Fibroblast of skin of back (primary cell): Measurements from ENCODE around the gene METTL6.
A peak's percentile ranks its signal among the peaks of the same experiment; 100 is the strongest.
"Not testable (repeated sequence)": the region's sequence is repeated elsewhere in the genome, so short reads cannot be mapped to it uniquely, and the experiment has no call there.

ENCODE experiments used
- DNase-seq: peaks from one replicate; pipeline ENCODE4 v3.0.0-alpha.2; 2013

METTL6 gene

DNA sequence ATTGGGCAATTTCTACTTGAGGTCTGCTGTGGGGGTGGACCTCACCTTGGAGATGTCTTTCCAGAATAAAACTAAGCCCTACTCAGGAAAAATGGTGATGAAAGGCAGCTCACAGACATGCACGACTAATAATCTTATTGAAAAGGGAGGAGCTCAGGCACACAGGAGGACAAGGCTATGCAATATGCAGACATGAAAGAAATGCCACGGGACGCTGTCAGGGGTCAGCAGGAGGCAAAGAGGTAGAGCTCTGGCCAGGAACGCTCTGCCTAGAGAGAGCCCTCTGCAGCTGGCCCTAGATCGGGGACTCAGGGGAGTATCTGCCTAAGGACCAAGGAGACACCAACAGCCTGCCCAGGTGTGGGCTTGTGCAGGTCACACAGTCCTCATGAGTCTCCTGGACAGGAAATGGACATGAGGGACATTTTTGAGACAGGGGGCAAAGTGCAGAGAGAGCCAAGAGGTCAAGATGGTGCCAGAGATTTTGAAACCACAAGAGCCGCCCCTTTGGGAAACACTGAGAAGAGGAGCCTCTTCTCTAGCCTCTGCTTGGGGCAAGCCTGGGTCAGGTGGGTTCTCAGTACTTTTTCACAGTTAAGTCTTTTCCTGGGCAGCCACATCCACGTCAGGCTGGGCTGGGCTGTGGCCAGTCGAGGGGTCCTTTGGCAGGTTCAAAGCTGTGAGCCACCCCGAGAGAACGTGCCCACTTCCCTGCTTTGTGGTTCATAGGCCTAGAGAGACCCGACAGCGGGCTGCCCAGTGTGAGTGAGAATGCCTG is 23.3 kb upstream of the METTL6 start:
- DNase-seq = no peak

DNA sequence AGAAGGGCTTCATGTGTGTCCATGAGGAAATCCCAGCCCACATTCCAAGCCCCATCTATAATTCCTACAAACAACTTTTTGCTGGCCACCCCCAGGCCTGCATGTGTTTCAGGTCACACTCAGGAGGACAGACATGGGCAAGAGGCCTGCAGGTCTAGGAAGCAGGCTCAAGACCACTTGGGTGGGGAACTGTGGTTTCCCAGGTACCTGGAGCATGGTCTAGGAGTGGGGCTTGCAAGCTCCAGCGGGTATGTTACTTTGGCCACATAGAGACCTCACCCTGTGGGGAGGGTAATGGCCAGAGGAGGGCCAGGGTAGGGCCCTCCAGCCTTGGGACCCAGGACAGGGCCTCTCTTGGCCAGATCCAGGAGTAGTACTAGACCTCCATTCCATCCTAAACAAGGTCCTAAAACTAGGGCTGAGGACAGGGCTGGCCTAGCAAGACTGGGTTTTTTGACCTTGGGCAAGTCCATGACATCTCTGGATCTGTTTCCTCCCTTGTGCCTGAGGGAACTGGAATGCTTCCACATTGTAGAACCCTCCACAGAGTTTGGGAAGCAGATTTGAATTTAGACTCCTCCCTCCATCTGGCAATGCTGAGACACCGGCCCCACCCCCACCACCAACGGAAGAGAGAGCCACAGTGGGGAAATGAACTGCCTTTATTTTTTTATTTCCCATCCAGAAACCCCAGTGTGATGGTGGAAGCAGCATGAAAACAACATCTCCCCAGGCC is 22.3 kb upstream of the METTL6 start:
- no peak for DNase-seq

DNA sequence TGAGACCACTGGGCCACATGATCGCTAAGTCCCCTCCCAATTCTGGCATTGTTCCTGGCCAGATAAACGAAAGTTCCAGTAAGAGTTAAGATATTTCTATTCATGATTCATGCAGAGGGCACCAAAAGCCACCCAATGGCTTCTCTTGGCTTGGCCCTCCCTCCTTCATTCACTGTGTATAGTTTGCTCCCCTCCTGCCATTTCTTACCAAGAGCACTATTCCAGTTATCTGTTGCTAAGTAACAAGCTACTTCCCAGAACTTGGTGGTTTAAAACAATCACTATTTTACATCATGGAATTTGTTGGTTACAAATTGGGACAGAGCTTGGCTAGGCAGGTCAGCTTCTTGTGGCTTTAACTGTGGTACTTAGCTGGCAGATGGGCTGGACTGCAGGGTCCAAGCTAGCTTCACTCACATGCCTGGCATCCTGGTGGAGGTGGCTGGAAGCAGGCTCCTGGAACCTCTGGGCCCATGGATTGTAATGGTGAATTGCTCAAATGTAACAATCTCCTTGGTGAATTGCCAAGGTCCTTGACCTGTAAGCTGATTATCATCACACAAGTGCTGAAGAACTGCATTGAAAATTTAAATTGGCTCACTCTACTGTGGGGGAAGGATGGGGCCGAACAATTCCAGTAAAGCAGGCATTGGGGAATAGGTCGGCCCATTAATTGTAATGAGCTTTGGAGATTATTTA is 16.6 kb upstream of the METTL6 start:
- DNase-seq = no peak

DNA sequence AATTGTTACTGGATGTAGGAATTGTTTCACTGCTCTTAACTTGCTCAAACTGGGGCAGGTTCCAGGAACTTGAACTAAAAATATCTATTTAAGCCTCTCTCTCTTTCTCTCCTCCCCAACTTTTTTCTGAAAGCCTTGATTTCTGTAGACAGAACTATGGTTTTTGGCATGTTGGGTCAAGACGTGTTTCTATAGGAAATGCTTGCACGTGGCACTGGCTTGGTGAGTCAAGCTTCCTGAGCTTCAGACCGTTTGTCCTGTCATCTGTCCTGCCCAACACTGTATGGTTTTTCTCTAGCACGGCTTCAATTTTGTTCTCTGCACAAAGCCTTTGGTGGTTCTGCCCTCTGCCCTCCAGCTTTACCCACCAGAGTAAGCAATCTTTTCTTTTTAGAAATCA is 13.5 kb upstream of the METTL6 start:
- no peak for DNase-seq

DNA sequence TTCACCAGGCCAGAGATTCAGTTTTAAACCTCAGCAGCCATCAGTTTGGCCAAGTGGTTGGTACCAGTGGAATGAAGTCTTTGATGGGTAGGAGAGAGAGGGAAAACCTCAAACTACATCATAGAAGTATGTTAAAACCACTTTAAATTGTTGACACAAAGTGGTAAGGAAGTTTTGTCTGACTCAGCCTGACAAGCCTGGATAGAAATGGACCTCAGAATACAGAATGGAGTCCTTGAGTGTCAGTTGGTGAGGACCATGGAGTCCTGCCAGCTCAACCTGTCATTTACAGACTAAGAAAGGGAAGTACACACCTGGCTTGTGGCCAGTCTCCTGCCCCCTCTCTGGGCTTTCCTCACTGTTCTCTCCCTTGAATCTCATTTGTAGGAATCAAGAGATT is 12.1 kb upstream of the METTL6 start:
- peak; percentile 9 for DNase-seq

DNA sequence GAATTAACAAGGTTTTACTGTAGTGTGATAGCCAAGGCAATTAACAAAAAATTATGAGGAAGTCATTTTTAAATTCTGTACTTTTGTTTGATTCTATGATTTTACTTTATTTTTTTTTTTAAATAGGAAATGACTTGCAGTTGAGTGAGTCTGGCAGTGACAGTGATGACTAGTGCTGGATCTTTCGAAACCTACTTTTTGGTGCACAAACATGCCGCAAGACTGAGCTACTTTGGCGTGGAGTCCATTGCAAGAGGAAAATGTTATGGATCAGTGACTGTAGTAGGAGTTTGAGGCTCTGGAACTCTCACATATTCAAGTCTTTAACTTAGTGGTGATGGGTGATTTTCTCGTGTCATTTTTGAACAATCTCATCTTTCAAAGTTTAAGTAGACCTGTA is 11.6 kb upstream of the METTL6 start:
- no peak for DNase-seq

DNA sequence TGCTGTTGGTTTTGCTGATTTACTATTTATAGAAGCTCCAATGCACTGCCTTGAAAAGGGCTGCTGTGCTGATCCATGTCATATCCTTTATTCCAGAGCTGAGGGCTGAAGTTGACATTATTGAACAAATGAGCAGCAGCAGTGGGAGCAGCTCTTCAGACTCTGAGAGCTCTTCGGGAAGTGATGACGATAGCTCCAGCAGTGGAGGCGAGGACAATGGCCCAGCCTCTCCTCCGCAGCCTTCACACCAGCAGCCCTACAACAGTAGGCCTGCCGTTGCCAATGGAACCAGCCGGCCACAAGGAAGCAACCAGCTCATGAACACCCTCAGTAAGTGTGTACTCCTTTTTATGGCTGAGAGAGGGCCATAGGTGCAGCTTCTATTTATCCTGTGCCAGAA is 8.9 kb upstream of the METTL6 start:
- DNase-seq = no peak

DNA sequence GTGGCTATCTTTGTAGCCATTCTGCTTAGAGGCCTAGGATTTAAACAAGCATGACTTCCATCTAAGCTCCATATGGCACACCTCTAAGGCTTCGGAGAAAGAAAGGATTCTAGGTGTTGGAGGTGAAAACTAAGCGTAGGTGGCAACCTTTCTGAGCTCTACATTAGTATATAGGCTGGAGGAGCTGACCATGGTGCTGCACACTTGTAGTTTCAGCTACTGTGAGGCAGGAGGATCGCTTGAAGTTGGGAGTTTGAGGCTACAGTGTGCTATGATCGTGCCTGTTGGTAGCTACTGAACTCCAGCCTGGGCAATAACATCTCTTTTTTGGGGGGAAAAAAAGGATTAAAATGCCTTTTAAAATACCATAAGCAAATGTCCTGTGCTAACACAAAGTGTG is 7.4 kb upstream of the METTL6 start:
- no peak for DNase-seq

DNA sequence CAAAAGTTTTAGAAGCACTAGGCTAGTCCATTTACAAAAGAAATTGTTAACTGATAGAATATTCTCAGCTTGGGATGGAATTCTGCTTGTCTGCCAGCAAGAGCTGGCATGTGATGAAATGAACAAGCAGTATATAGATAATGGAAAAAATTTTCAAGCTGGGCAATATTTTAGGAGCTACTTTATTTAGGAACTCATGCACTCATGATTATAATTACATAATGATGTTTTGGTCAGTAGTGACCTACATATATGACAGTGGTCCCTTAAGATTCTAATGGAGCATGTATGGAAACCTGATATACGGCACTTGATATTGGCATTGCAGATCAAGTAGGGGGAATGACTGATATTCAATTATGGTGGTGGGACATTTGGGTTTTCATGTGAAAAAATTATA is 6.2 kb upstream of the METTL6 start:
- no peak for DNase-seq

DNA sequence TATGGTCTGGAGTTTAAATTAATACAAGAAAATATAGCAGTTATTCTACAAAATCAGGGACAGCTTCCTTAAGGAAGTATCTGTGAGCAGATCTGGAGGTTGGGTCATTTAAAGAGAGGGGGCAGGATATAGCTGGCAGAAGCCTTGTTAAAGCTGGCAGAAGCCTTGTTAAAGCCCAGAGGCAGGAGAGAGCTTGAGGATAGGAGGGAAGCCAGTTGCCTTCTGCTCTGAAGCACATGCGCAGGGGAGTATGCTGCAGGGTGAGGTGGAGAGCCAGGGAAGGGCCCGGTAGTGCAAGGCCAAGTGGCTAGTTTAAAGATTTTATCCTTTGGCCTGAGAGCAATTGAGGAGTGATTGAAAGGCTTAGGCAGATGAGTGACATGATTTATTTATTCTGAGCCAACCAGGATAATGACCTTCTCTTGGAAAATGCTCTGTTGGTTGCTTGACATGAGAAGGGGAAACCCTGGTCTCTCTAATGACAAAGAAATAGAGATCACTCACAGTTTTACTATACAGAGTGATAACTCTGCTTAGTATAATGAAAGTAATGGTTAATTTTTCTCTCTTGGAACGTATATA is 4.0 kb upstream of the METTL6 start:
- no peak for DNase-seq

DNA sequence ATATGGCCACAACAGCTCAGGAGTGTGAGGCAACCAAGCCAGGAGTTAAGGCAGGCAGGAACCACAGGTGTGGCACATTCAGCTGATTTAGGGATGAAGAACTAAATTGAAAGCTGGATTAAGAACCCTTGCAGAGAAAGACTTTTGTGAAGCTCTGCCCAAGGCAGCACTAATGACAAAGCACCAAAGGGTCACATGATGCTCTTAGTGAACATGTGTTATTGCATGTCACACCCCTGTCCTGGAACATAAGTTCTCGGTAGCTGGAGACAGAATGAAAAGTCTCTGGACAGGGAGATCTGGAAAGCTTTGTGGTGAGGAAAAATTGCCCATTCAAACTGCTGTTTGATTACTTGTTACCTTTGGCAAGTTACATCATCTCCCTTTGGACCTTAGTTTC is 3.3 kb upstream of the METTL6 start:
- DNase-seq = no peak

DNA sequence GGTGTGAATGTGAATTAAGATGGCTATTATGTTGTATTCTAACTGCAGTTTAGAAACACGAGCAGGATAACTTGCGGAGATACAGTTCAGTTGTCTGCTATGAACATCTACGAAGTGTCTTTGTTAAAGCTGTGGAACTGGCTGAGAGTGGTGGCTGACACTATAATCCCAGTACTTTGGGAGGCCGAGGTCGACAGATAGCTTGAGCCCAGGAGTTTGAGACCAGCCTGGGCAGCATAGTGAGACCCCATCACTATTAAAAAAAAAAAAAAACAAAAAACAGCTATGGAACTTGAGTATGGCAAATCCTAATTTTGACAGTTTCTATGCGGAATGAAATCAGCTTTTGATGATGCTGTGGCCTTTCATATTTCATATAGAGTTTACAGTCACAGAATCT is 1.7 kb upstream of the METTL6 start:
- no peak for DNase-seq

DNA sequence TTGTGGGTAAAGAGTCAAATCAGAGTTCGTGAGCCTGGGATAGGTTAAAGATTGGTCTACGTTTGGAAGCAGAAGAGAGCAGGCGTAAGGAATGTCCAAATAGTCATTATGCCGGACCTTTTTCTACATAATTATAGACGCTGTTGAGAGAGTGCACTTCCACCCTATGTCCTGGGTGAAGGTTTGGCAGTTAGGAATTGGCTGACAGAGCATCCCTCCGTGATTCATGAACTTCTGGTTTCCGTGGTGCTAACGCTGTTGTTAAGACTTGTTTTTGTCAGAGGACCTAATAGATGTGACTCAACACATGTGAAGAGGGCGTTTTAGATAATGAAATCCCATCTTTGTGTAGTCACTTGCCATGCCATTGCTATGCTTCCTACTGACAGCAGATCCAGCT is 1.2 kb upstream of the METTL6 start:
- peak; percentile 57 for DNase-seq

DNA sequence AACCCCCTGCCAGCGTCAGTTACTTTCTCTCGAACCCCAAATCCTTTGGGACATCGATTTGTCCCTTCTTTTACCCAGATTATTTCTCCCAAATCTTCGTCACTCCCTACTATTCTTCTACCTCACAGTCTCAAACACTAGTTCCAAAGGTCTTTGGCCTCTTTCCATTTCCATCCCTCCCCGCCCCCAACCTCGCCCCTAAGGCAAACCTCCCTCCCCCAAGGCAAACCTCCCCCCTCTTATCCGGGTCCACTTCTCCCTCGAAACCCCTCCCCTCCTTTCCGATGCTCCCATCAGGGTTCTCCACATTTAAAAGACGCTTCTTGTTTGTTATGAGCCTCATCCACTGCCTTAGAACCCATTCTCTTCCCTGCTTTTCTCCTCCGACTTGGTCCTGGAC is 637 bp upstream of the METTL6 start:
- DNase-seq = no peak

DNA sequence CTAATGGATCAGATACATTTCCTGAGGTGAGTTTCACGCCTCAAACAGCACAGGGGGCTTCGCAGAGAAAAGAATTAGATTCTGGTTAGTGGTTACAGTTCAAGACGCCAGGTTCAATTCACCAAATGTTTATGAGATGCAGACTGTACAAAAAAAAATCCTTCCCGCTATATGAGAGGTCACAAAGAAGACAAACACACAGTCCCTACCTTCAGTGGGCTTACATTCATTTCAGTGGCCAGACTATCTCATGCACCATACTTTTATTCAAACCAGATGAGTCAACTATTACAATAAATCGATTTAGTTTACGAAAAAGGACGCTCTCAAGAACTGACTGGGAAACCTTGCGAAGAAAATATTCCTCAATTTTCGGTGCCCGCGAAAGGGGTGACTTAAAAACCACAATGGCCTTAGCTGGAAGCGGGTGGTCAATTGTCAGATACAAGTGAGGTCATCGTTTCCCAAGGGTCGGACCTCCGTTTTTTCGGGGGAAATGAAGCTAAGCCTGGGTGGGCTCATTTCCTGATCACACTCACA is 695 bp downstream of the METTL6 start:
- DNase-seq = no peak

DNA sequence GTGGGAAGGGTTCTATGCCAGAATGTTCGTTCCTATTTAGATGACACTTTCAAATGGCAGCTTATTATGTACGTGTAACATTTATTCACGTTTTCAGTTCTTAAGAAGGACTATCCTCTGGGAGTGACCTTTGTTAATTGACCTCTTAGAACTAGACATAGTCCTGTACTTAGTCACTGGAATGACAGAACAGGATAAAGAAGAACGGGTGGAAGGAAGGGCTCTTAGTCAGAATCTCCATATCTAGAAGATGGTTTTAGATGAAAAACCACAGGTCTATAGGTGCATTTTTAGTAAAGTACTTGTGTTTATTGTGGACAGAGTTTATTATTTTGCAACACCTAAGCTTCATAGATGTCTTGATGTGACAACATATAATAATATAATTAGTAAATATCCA is 6.5 kb downstream of the METTL6 start:
- DNase-seq = no peak

DNA sequence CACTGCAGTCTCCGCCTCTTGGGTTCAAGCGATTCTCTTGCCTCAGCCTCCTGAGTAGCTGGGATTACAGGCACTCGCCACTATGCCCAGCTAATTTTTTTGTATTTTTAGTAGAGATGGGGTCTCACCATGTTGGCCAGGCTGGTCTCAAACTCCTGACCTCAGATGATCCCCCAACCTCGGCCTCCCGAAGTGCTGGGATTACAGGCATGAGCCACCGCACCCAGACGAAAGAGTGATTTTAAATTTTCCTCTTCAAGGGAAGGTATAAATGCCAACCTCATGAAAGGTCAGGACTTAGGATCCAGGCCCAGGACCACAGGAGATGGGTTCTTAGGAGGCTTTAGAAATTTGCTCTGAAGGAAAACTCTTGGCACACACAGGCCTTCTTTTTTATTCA is 16.4 kb downstream of the METTL6 start:
- DNase-seq = not testable (repeated sequence)

DNA sequence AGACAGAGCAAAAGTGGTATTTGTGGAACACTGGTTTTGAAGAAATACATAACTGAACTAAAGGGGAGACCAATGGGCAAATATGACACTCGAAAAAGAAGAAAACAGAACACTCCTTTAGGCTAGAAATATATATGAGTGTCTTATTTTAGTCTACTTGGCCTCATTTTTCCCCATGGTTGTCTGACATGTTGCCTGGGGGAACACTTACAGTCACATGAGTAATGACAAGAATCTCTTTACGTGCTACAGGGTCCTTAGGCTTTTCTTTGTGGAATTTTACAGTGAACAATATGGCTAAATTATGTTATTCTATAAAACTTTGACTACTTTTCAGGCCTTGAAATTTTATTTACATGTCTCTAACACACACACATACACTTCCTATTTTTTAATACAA is 17.6 kb downstream of the METTL6 start:
- DNase-seq = no peak

DNA sequence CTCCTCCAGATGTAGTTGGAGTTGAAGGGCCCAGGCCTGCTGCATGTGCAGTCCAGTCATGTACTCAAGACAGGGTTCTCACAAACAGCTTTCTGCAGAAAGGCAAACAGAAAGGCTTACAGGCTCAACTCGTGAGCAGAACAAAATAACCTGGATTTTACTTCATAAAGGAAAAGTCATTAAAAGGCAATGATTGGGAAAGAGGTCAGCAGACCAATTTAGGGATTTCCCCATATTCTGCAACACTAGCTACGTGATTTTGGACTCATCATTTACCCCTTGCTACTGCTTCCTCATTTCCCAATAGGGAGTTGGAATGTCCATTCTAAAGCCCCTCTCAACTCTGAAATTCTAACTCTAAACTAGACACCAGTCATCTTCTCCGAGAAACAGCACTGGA is 18.1 kb downstream of the METTL6 start:
- DNase-seq = no peak

DNA sequence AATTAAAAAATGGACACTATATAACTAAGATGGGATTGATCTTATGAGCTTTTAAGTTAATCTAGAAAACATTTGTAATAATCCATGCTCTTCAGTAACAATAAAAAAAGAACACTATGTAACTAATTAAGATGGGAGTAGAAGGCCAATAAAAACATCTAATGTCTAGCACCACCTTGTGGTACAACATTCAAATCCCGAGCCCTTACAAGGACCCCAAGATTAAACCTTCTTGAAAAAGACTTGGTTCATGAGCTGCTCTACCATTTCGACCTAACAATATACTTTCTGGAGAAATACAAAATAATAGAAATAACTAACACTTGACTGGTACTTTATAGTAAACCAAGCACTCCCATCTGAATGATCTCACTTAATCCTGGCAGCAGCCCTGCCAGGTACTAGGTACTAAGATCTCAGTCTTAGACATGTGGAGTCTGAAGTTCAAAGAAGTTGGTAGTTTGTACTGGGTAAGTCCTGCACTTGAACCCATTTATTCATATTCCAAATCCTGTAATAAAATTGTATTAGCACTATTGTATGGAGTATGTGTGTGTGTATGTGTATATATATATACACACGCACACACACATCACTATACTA is 21.8 kb downstream of the METTL6 start:
- DNase-seq = peak; percentile 60

DNA sequence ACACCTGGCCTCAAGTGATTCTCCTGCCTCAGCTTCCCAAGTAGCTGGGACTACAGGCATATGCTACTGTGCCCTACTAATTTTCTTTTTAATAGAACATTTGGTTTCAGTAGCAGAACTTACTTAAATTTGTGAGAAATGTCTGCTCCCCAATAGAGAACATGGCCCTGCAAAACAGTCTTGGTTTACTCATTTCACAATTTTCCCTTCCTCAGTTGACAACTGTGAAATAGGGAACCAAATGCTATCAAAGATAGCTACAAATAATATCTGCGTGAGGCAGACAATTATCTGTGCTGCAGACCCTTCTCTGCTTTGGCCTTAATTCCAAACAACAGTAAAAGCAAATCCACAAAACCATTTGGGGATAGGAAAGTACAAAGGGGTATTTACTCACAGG is 22.6 kb downstream of the METTL6 start:
- DNase-seq = no peak

DNA sequence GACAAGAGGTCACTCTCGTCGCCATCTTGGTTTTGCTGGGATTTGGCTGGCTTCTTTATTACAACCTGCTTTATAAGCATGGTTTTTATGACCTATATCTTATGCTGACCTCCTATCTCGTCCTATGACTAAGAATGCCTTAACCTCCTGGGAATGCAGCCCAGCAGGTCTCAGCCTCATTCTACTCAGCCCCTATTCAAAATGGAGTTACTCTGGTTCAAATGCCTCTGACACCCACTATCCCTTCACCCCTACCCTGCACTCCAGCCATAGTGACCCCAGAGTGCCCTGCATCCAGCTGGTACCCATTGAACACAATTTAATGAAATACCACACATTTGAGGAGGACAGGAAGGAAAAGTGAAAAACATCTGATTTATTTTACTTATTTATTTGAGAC is 23.4 kb downstream of the METTL6 start:
- no peak for DNase-seq

DNA sequence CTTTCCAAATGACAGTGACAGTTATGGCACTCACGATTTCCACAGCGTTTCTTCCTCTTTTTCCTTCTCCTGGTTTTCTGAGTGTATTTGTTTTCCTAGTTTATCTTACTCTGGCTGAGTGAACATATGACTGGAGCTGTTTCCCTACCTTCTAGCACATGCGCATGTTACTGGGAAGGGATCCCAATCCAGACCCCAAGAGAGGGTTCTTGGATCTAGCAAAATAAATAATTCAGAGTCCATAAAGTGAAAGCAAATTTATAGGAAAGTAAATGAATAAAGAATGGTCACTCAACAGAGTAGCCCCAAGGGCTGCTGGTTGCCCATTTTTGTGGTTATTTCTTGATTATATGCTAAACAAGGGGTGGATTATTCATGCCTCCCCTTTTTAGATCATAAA is 23.8 kb downstream of the METTL6 start:
- no peak for DNase-seq
